Stromal cell of bone marrow (primary cell): ENCODE results near the gene HDAC4.
"Not testable (repeated sequence)": the region's sequence is repeated elsewhere in the genome, so short reads cannot be mapped to it uniquely, and the experiment has no call there.

Source experiments
- DNase-seq: peaks from one replicate; pipeline ENCODE4 v3.0.0-alpha.2; 2012; ENCODE audit warnings: low read depth

The HDAC4 gene

DNA sequence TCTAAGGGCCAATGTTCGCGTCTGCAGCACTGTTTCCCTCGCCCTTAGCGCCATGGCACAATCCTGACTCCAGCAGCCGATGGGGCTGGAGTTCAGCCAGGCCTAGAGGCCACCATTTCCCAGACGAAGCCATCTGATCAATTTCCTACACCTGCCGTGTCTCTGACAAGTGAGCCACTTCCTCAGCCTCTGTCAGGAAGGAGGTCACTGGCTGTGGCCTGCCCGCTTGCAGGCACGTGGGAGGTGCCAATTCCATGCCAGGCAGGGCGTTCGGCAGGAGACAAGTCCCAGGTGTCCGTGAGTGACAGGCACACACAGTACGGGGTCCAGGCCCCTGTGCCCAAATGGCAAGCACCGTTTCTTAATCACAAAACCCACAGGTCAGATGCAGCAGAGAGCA, 318.4 kb downstream of the HDAC4 start:
- DNase-seq: no peak

- no peak for DNase-seq
These were observed 319.2 kb downstream of the HDAC4 start for GRCh38 chr2:239081622-239082021.

- DNase-seq: no peak
These were observed 319.8 kb downstream of the HDAC4 start for GRCh38 chr2:239081046-239081445.

DNA sequence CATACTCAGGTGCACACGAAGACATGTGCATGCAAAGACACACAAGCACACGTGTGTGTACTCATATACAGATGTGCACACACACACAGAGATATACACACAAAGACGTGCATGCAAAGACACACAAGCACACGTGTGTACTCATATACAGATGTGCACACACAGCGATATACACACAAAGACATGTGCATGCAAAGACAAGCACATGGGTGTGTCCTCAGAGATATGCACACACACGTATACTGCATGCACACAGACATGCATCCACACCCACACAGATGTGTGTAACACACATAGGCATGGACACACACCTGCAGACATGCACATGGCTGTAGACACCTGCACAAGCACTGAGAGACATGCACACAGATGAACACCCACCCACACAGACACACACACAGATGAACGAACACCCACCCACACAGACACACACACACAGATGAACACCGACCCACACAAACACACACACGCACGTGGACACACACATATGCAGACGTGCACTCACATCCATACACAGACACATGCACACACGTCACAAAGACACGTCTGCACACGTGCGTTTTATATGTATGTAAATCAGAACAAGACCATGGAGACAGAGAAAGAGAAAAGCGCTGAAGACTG, 321.0 kb downstream of the HDAC4 start:
- DNase-seq: no peak

GRCh38 chr2:239078128-239078924, 322.5 kb downstream of the HDAC4 start:
- DNase-seq: no peak

DNA sequence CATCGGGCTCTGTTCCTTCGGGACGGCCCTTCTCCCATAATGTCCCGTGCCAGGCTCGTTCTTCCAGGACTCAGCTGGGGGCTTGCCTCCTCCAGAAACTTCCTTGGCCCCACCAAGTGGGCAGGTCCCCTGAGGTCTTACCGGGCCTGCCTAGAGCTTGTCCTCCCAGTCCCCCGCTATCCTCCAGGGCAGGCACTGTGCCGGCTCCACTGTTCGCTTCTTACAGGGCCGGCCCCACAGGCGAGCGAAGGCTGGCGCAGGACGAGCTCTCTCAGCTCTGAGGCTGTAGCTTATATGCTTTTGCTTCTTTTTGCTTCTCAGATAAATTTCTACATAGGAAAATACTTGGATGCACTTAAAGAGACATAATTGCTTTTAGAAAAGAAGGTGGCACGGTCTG, 323.6 kb downstream of the HDAC4 start:
- no peak for DNase-seq

DNA sequence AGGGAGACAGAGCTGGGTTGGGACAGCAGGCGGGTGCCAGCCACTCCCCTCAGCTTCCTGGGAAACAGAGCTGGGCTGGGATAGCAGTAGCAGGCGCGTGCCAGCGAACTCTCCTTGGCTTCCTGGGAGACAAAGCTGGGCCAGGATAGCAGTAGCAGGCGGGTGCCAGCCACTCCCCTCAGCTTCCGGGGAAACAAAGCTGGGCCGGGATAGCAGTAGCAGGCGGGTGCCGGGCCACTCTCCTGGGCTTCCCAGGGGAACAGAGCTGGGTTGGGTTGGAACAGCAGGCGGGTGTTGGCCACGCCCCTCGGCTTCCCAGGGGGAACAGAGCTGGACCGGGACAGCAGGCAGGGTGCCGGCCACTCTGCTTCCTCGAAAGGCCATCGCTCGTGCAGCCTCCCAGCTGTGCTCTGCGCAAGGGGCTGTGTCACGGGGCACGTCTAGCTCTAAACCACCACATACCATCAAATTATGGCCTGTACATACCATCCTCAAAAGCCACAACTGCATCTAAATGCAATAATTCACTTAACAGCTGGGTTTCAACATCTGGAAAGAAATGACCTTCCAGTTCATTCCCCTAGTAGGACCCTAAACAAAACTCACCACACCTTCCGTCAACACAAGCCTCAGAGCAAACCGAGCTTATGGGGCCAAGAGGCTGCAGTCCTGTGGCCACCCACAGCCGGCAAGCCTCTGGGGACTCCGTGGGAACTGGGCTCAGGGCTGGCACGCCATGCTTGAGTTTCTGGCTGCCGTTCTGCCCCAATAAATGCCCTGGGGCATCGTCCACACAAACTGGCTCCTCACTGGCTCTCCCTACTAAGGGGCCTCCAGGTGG, 324.7 kb downstream of the HDAC4 start:
- no peak for DNase-seq

DNA sequence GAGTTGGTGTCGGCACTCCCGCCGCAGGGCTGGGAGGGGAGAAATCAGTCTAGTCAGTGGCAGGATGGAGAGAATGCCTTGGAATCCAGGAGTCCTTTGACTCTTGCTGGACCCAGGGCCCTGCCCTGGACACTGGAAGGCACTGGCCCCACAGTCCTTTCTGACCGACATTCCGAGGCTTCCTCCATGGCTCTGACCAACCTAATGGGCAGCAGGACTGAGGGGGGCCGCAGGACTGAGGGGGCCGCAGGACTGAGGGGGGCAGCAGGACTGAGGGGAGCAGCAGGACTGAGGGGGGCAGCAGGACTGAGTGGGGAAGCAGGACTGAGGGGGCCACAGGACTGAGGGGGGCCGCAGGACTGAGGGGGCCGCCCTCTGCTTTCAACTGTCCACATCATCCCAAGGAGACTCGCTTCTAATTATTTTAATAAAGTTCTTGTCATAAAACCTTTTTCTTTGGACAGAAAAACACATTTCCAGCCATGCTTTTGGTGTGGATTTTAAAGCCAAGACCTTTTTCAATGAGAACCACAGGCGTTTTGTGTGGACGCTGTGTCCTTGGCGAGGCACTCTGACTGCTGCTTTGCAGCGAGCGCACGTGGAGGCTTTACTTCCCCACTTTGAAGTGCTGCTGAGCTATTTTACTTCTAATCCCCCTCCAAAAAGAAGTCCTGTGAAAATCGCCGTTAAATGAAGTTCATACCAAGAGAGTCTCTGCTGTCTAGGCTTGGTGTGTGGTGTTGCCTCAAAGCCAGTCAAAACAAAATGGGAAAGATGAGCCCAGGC, 326.9 kb downstream of the HDAC4 start:
- no peak for DNase-seq

GRCh38 chr2:239073270-239073669, 327.6 kb downstream of the HDAC4 start:
- DNase-seq: no peak

GRCh38 chr2:239072786-239073185, 328.0 kb downstream of the HDAC4 start:
- no peak for DNase-seq

- no peak for DNase-seq
These were observed 330.4 kb downstream of the HDAC4 start for GRCh38 chr2:239070466-239070865.

DNA sequence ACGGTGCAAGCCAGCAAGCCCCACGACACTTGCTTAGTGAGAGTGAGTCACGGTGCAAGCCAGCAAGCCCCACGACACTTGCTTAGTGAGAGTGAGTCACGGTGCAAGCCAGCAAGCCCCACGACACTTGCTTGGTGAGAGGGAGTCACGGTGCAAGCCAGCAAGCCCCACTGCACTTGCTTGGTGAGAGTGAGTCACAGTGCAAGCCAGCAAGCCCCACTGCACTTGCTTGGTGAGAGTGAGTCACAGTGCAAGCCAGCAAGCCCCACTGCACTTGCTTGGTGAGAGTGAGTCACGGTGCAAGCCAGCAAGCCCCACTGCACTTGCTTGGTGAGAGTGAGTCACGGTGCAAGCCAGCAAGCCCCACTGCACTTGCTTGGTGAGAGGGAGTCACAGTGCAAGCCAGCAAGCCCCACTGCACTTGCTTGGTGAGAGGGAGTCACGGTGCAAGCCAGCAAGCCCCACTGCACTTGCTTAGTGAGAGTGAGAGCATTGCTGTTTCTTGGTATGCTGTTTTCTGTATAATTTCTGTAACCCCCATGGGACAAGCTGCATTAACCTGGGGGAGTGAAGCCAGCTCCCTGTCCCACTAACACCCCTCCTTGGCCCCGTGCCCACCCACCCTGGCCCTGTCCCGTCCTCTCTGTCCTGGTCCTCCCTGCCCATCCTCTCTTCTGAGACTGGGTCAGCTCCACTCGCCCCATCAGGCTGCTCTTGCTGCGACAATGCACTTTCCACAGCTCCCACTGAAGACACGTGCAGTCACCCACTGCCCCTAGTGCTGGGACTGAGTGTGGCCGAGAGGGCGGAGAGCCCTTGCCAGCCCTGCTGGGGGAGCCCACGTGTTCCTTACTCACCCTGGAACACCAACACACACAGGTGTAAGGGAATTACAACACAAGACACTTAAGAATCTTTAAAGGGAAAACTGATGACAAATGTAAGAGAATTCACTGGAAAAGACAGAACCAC, 331.2 kb downstream of the HDAC4 start:
- not testable (repeated sequence) for DNase-seq

DNA sequence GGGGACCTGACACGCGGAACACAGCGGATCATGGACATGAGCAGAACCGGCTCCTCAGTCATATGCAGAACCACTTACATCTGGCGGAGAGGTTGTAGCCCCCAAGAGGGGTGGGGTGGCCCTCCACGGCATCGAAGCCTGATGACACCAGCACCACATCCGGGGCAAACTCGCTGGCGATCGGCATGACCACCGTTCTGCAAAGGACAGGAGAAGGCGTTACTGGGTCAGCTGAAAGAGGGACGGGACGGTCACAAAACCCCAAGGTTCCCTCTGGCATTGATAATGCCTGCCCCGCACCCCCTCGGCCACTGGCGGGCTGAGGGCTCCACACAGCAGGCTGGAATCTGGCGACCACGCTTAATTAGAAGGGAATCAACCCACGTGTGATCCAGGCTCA, 332.4 kb downstream of the HDAC4 start:
- DNase-seq: no peak

GRCh38 chr2:239067196-239067865, 333.5 kb downstream of the HDAC4 start:
- DNase-seq: no peak

DNA sequence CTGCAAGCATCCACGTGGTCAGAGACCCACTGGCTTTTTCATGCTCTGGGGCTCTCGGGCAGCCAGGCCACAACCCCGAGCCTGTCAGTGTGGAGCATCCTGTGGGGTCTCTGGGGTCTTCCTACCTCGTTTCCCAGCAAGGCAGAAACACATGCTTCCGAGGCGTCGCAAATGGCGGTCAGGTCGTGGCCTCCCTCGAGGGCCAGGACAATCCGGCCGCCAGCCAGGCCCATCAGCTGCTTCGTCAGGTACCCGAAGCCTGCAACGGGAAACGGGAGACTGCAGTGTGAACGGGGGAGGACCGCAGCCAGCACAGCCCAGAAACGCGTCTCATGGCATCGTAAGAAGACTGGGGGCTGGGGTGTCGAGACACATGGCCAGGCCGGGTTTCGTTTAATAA, 334.2 kb downstream of the HDAC4 start:
- no peak for DNase-seq

DNA sequence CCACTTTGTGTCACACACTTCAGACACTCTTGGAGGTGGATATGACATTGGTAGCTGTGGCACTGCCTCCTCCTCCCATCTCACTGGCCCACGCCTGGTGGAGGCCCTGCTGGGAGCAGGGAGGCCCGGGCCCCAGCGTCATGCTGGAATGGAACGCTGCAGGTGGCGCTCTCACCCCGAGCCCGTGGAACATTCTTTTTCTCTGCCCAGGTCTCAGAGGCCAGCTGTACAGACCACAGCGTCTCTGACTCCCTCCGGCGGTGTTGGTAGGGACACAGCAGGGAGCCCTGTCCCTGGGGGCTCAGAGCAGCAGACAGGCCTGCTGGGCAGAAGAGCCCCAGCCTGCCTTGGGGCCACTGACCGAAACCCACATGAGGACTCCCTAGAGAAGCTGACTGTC, 334.9 kb downstream of the HDAC4 start:
- DNase-seq: no peak

- DNase-seq: no peak
These were observed 335.3 kb downstream of the HDAC4 start for GRCh38 chr2:239065537-239065936.

- DNase-seq: no peak
These were observed 335.9 kb downstream of the HDAC4 start for GRCh38 chr2:239064891-239065290.

- DNase-seq: no peak
These were observed 336.6 kb downstream of the HDAC4 start for GRCh38 chr2:239064253-239064652.

DNA sequence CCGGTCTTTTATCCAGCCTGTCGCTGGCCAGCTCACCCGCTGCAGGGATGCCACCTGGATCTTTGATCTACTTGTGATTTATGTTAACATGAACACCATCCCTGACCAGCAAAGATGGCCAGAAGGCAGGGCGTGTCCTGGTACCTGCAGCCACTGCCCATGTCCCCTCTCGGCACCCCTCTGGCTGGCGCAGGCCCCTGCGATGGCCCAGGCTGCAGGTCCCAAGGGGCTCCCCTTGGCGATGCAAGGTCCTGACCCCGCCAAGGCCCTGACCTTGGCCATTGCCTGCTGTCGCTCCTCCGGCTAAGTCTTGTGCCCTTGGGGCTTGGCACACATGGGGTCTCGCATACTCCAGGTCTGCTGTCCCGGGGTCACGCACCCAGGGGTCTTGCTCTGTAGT, 338.1 kb downstream of the HDAC4 start:
- DNase-seq: no peak
